Iris pigment epithelial cell (primary cell): ENCODE results near the gene IKZF1.

Source experiments
- DNase-seq: peaks from one replicate; pipeline ENCODE4 v3.0.0-alpha.2; 2011; ENCODE audit warnings: low read depth

Gene IKZF1

GRCh38 chr7:50413561-50413960 is 109.0 kb downstream of the IKZF1 start:
- no peak for DNase-seq

- no peak for DNase-seq
Measured at GRCh38 chr7:50415844-50416364, 111.4 kb downstream of the IKZF1 start.

GRCh38 chr7:50416527-50417182 is 112.1 kb downstream of the IKZF1 start:
- no peak for DNase-seq

GRCh38 chr7:50418086-50418515 is 113.6 kb downstream of the IKZF1 start:
- DNase-seq: peak; percentile 81

- DNase-seq: no peak
Measured at GRCh38 chr7:50418526-50419290, 114.2 kb downstream of the IKZF1 start.

- no peak for DNase-seq
Measured at GRCh38 chr7:50421043-50421442, 116.5 kb downstream of the IKZF1 start.

- no peak for DNase-seq
Measured at GRCh38 chr7:50422858-50423257, 118.3 kb downstream of the IKZF1 start.

- no peak for DNase-seq
Measured at GRCh38 chr7:50423860-50424259, 119.3 kb downstream of the IKZF1 start.

- no peak for DNase-seq
Measured at GRCh38 chr7:50425318-50425717, 120.8 kb downstream of the IKZF1 start.

GRCh38 chr7:50426280-50427045 is 121.9 kb downstream of the IKZF1 start:
- DNase-seq: no peak

- no peak for DNase-seq
Measured at GRCh38 chr7:50427518-50427917, 123.0 kb downstream of the IKZF1 start.

- DNase-seq: no peak
Measured at GRCh38 chr7:50428911-50429310, 124.4 kb downstream of the IKZF1 start.

GRCh38 chr7:50431316-50431715 is 126.8 kb downstream of the IKZF1 start:
- no peak for DNase-seq

GRCh38 chr7:50431722-50432305 is 127.3 kb downstream of the IKZF1 start:
- DNase-seq: no peak

GRCh38 chr7:50436133-50436806 is 131.8 kb downstream of the IKZF1 start:
- peak; percentile 83 for DNase-seq

GRCh38 chr7:50446542-50446960 is 142.0 kb downstream of the IKZF1 start:
- peak; percentile 91 for DNase-seq

- DNase-seq: no peak
Measured at GRCh38 chr7:50448823-50449222, 144.3 kb downstream of the IKZF1 start.

- DNase-seq: peak; percentile 9
Measured at GRCh38 chr7:50449501-50449880, 145.0 kb downstream of the IKZF1 start.

GRCh38 chr7:50449881-50450589 is 145.5 kb downstream of the IKZF1 start, which contains the start of gene FIGNL1:
FIGNL1 (minus strand) TSS chr7:50450350; CDS start chr7:50447287, 3,063 bp downstream.
- peak; percentile 77 for DNase-seq

GRCh38 chr7:50450590-50451032 is 146.1 kb downstream of the IKZF1 start:
- no peak for DNase-seq
